ENCODE data around the gene PTPRO. TPM values are rescaled to one million over a fixed set of nuclear protein-coding genes. Genes with fewer than 3 reads are reported as not detected.

PTPRO gene
- total RNA-seq, 3 donors from 2014 or later, result 11.0 to 39.9 (median 21.9) TPM

GRCh38 chr12:15502211-15502610 is 179.9 kb downstream of the PTPRO start:
- no peak for ATAC-seq
- Histone ChIP-seq H3K4me1 (ENCODE audit: low read depth) (no peaks in the 10 kb centered on the region), H3K36me3 (ENCODE audit: low read depth) (no peaks in the 10 kb centered on the region), H3K9me3 (no peaks in the 10 kb centered on the region), H3K4me3 (no peak overlapping the region)
- DNase-seq, result no peak
- TF ChIP-seq CTCF (IDR thresholded peaks at IDR 0.05), result no peak
- intact Hi-C loops (cut with DNase I, micrococcal nuclease), result no loop called here

GRCh38 chr12:15505616-15506015 is 183.3 kb downstream of the PTPRO start:
- Histone ChIP-seq H3K36me3 (ENCODE audit: low read depth) (no peaks in the 10 kb centered on the region), H3K9me3 (no peaks in the 10 kb centered on the region), H3K4me1 (ENCODE audit: low read depth) (no peaks in the 10 kb centered on the region), H3K4me3 (no peak overlapping the region)
- no peak for DNase-seq
- TF ChIP-seq CTCF (IDR thresholded peaks at IDR 0.05), result no peak
- intact Hi-C loops (cut with DNase I, micrococcal nuclease), result no loop called here
- ATAC-seq, result no peak

GRCh38 chr12:15515010-15515409 is 192.7 kb downstream of the PTPRO start:
- no peaks in the 10 kb centered on the region for H3K36me3 ChIP-seq (ENCODE audit: low read depth)
- intact Hi-C loops (cut with DNase I, micrococcal nuclease), result no loop called here
- ATAC-seq, result no peak
- no peaks in the 10 kb centered on the region for H3K9me3 ChIP-seq
- H3K4me1 ChIP-seq (ENCODE audit: low read depth), result no peaks in the 10 kb centered on the region
- no peak overlapping the region for H3K4me3 ChIP-seq
- TF ChIP-seq CTCF (IDR thresholded peaks at IDR 0.05), result no peak
- no peak for DNase-seq

GRCh38 chr12:15520083-15520482 is 197.8 kb downstream of the PTPRO start:
- DNase-seq (no peak), ATAC-seq (no peak)
- no peaks in the 10 kb centered on the region for H3K36me3 ChIP-seq (ENCODE audit: low read depth)
- no peaks in the 10 kb centered on the region for H3K9me3 ChIP-seq
- intact Hi-C loops (cut with DNase I, micrococcal nuclease), result loop anchor here in 1 of 2 donors (10.0 kb wide), 1 partner anchor 245 kb away; no protein-coding TSS in a partner anchor
- H3K4me1 ChIP-seq (ENCODE audit: low read depth), result no peaks in the 10 kb centered on the region
- no peak for TF ChIP-seq CTCF (IDR thresholded peaks at IDR 0.05)
- H3K4me3 ChIP-seq, result no peak overlapping the region

- Histone ChIP-seq H3K4me1 (ENCODE audit: low read depth) (no peaks in the 10 kb centered on the region), H3K4me3 (no peak overlapping the region), H3K36me3 (ENCODE audit: low read depth) (no peaks in the 10 kb centered on the region), H3K9me3 (no peaks in the 10 kb centered on the region)
- ATAC-seq (no peak), DNase-seq (no peak)
- intact Hi-C loops (cut with DNase I, micrococcal nuclease), result loop anchor here in 1 of 2 donors (10.0 kb wide), 1 partner anchor 246 kb away; no protein-coding TSS in a partner anchor
- no peak for TF ChIP-seq CTCF (IDR thresholded peaks at IDR 0.05)
Measured at GRCh38 chr12:15520844-15521243, 198.5 kb downstream of the PTPRO start.

Measured in mucosa of descending colon (tissue), 3 donors.